HepG2 (cell line): Measurements from ENCODE around the gene FSHR. TPM values are rescaled to one million over a fixed set of nuclear protein-coding genes. Genes with fewer than 3 reads are reported as not detected.

ENCODE experiments used
- ATAC-seq: fragments of 200-7000 bp; cut with Tn5 transposase; 3 replicates; pipeline ENCODE4 v1.9.1; 2020; ENCODE audit warnings: mild to moderate bottlenecking, moderate library complexity
- BruUV-seq: library from RNA; stranded (reverse); fragments of 400-500 nt; replicated peaks from 2 replicates; lab custom pipeline; 2021; lab: Mats Ljungman, UMichigan
- CTCF ChIA-PET: fragments of 300-600 bp; formaldehyde crosslinking; extraction: SDS; loops from one replicate; lab custom pipeline; 2021; ENCODE audit warnings: low total read pairs, inconsistent platforms, low intra/inter-chr PET ratio; lab: Yijun Ruan, JAX
- POLR2A ChIA-PET: fragments of 350-600 bp; sonication (Branson Sonifier 250); formaldehyde crosslinking; loops from one replicate; lab custom pipeline; 2020; ENCODE audit warnings: antibody characterized with exemption, inconsistent platforms; lab: Yijun Ruan, JAX
- DNase-seq: peaks from one replicate; pipeline ENCODE4 v3.0.0-alpha.2; 2015; ENCODE audit warnings: low spot score
- FAIRE-seq: peaks from 3 replicates; lab custom pipeline; 2011; peaks lifted over from hg19 to GRCh38; lab: Jason Lieb, UNC
- H2AFZ ChIP-seq: one replicate; pipeline ENCODE4 v1.6.1; 2011; ENCODE audit warnings: low read length, inconsistent platforms
- H3K27ac ChIP-seq: fragments of 300-600 bp; 3 replicates; pipeline ENCODE4 v1.8.0; 2011; ENCODE audit warnings: mixed run types, mild to moderate bottlenecking, mixed read lengths, low read length, inconsistent platforms; ENCODE audit not compliant: insufficient read depth; ENCODE audit errors: extremely low read length
- H3K27me3 ChIP-seq, 2 experiments: fragments of 200-600 bp in 1 of 2; 2 replicates in 1 of 2; 3 replicates in 1 of 2; pipeline versions ENCODE4 v1.6.0 to v1.8.0; 2011; ENCODE audit warnings: low read length in 2 of 2, mild to moderate bottlenecking in 2 of 2, moderate library complexity in 2 of 2, inconsistent platforms in 1 of 2; ENCODE audit not compliant: insufficient read depth in 2 of 2, control insufficient read depth in 1 of 2
- H3K36me3 ChIP-seq, 2 experiments: fragments of 200-600 bp in 1 of 2; replicated peaks in 1 of 2; 2 replicates in 1 of 2; 3 replicates in 1 of 2; pipeline versions ENCODE4 v1.5.1 to v1.8.0; 2011; ENCODE audit warnings: low read length in 2 of 2, inconsistent platforms in 1 of 2; ENCODE audit not compliant: insufficient read depth in 2 of 2, control insufficient read depth in 1 of 2
- H3K4me1 ChIP-seq: 2 replicates; pipeline ENCODE4 v1.5.1; 2012; ENCODE audit warnings: low read length, inconsistent platforms; ENCODE audit not compliant: insufficient read depth
- H3K4me2 ChIP-seq: 2 replicates; pipeline ENCODE4 v1.6.0; 2011; ENCODE audit warnings: low read depth, low read length, inconsistent platforms
- H3K4me3 ChIP-seq, 3 experiments: fragments of 200-600 bp in 1 of 3; sonication (generic), shearing (Covaris generic) in 1 of 3; replicated peaks in 1 of 3; 2 replicates each; pipeline ENCODE4 v1.5.1; 2011 to 2016; ENCODE audit warnings: low read length in 3 of 3, inconsistent platforms in 2 of 3, low read depth in 2 of 3, mild to moderate bottlenecking in 2 of 3, control low read depth in 1 of 3, mixed read lengths in 1 of 3; ENCODE audit not compliant: insufficient read depth in 1 of 3
- H3K79me2 ChIP-seq: one replicate; pipeline ENCODE4 v1.6.1; 2011; ENCODE audit warnings: low read length, inconsistent platforms; ENCODE audit not compliant: insufficient read depth
- H3K9ac ChIP-seq: 2 replicates; pipeline ENCODE4 v1.6.0; 2011; ENCODE audit warnings: mild to moderate bottlenecking, low read depth, low read length, inconsistent platforms; ENCODE audit not compliant: insufficient read depth
- H3K9me3 ChIP-seq: 2 replicates; pipeline ENCODE4 v1.5.1; 2012; ENCODE audit warnings: mild to moderate bottlenecking, low read length
- H4K20me1 ChIP-seq: 2 replicates; pipeline ENCODE4 v1.6.0; 2011; ENCODE audit warnings: inconsistent platforms, mild to moderate bottlenecking, low read length, moderate library complexity; ENCODE audit not compliant: insufficient read depth
- MAFF ChIP-seq: IDR thresholded peaks from 2 replicates; pipeline ENCODE4 v1.6.1; 2011; ENCODE audit warnings: low read depth, low read length, improper control_type of control experiment
- POLR2AphosphoS5 ChIP-seq: IDR thresholded peaks from 2 replicates; pipeline ENCODE4 v1.6.1; 2012; ENCODE audit warnings: low read depth, low read length
- TIGD3 ChIP-seq: sonication (generic); formaldehyde crosslinking; IDR thresholded peaks from 2 replicates; pipeline ENCODE4 v1.5.1; 2020; ENCODE audit warnings: mild to moderate bottlenecking, missing genetic modification reagents, borderline replicate concordance
- ZMYM3 ChIP-seq: sonication (generic); formaldehyde crosslinking; IDR thresholded peaks from 2 replicates; pipeline ENCODE4 v1.5.1; 2020; ENCODE audit warnings: mild to moderate bottlenecking, missing genetic modification reagents
- ZNF18 ChIP-seq: sonication (generic); formaldehyde crosslinking; IDR thresholded peaks from 2 replicates; pipeline ENCODE4 v1.8.0; 2022; ENCODE audit warnings: mild to moderate bottlenecking, missing genetic modification reagents; ENCODE audit not compliant: insufficient replicate concordance
- ZNF317 ChIP-seq: sonication (generic); formaldehyde crosslinking; IDR thresholded peaks from 2 replicates; pipeline ENCODE4 v1.5.0; 2020; ENCODE audit warnings: mild to moderate bottlenecking, missing genetic modification reagents
- in situ Hi-C: cut with HindIII; loops from 2 replicates; pipeline ENCODE4 v1.10.0; 2017; ENCODE audit warnings: low pct_unique_long_range_greater_than_20kb; ENCODE audit not compliant: extremely low pct_ligation_motif_present
- intact Hi-C: fragments of 100-400 bp; cut with micrococcal nuclease; formaldehyde crosslinking; loops from one replicate; pipeline ENCODE4 v1.10.0; 2022; ENCODE audit not compliant: unreplicated experiment
- polyA plus RNA-seq, 8 experiments: library from polyadenylated mRNA; depleted of rRNA in 3 of 8; stranded (reverse) in 7 of 8; unstranded in 1 of 8; fragments of >200 nt; fragmentation: Illumina TruSeq in 4 of 8; extraction: Trizol in 4 of 8; gene quantifications; 2 replicates each; pipeline versions ENCODE4 v1.2.1 to v1.2.3, GENCODE V29; 2011 to 2016; ENCODE audit warnings: low read depth in 4 of 8, missing spikeins in 1 of 8, mixed read lengths in 1 of 8; ENCODE audit not compliant: insufficient read depth in 1 of 8
- total RNA-seq, 5 experiments: library from RNA; depleted of rRNA; stranded (reverse); fragments of >200 nt; fragmentation: Illumina TruSeq; extraction: Trizol; gene quantifications; 2 replicates each; pipeline ENCODE4 v1.2.3, GENCODE V29; 2016; ENCODE audit warnings: low read depth in 1 of 5
- TF ChIP-seq, protein P1 (sequence below): sonication (generic); formaldehyde crosslinking; IDR thresholded peaks from 2 replicates; pipeline ENCODE4 v1.5.1; 2020; ENCODE audit warnings: mild to moderate bottlenecking, missing genetic modification reagents

FSHR gene
- total and polyA plus RNA-seq, 2 of the 13 experiments (the other 11 are each of a cell fraction or from before 2014, with no cell fraction given) = not detected

DNA sequence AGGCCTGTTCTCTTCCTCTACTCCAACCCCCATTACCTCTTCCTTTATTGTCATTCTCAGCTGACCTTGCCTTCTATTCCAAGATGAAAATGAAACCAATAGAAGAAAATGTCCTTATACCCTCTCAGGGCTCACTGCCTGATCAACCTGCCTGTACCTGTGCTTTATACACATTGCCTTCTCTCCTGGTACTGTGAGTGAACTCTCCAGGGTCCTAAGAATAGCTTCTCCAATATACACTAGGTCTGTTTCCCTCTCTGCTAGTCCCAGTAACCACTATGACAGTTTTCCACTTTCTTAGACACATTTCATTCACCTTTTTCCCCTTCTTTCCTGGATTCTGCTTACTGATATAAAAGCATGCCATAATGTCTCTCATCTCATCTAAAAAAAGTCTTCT, 85.7 kb downstream of the FSHR start:
- no TSS peak for BruUV-seq
- Histone ChIP-seq H3K27ac (no peak overlapping the region), H3K79me2 (no peaks in the 10 kb centered on the region), H3K9ac (no peak overlapping the region), H4K20me1 (no peaks in the 10 kb centered on the region), H3K9me3 (peaks cover 12% of the 10 kb centered on the region; the same call in 1 of the 2 replicates), H3K4me1 (no peaks in the 10 kb centered on the region), H2AFZ (no peak overlapping the region), H3K27me3 (no peaks in the 10 kb centered on the region), H3K4me2 (no peak overlapping the region), H3K36me3 (no peaks in the 10 kb centered on the region), H3K4me3 (no peak overlapping the region)
- in situ Hi-C loops (no loop called here), intact Hi-C loops (no loop called here)
- CTCF ChIA-PET = no interaction called here
- TF ChIP-seq TIGD3 (CRISPR knock-in tag) (no peak), MAFF (no peak), ZNF18 (CRISPR knock-in tag) (no peak), ZNF317 (no peak), POLR2AphosphoS5 (no peak), ZMYM3 (CRISPR knock-in tag) (no peak)
- TF ChIP-seq, protein P1, sequence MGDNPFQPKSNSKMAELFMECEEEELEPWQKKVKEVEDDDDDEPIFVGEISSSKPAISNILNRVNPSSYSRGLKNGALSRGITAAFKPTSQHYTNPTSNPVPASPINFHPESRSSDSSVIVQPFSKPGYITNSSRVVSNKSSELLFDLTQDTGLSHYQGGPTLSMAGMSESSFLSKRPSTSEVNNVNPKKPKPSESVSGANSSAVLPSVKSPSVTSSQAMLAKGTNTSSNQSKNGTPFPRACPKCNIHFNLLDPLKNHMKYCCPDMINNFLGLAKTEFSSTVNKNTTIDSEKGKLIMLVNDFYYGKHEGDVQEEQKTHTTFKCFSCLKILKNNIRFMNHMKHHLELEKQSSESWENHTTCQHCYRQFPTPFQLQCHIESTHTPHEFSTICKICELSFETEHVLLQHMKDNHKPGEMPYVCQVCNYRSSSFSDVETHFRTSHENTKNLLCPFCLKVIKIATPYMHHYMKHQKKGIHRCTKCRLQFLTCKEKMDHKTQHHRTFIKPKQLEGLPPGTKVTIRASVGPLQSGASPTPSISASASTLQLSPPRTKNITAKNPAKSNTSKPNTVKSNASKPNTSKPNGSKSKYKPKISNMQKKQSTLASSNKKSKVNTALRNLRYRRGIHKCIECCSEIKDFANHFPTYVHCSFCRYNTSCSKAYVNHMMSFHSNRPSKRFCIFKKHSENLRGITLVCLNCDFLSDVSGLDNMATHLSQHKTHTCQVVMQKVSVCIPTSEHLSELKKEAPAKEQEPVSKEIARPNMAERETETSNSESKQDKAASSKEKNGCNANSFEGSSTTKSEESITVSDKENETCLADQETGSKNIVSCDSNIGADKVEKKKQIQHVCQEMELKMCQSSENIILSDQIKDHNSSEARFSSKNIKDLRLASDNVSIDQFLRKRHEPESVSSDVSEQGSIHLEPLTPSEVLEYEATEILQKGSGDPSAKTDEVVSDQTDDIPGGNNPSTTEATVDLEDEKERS = no peak
- POLR2A ChIA-PET = no interaction called here
- DNase-seq (no peak), ATAC-seq (no peak), FAIRE-seq (no peak)
